DND-41 (cell line): ENCODE results near the gene IFNL4.
"Not testable (repeated sequence)": the region's sequence is repeated elsewhere in the genome, so short reads cannot be mapped to it uniquely, and the experiment has no call there.

Experiments
- ATAC-seq: fragments of 200-7000 bp; cut with Tn5 transposase; 3 replicates; pipeline ENCODE4 v1.9.1; 2021; ENCODE audit warnings: low read depth; ENCODE audit not compliant: insufficient read depth
- DNase-seq: peaks from one replicate; pipeline ENCODE4 v3.0.0-alpha.2; 2020
- H2AFZ ChIP-seq: 2 replicates; pipeline ENCODE4 v1.6.0; 2012; ENCODE audit warnings: low read depth, low read length
- H3K27ac ChIP-seq: 2 replicates; pipeline ENCODE4 v1.5.1; 2012; ENCODE audit warnings: low read length, inconsistent platforms
- H3K27me3 ChIP-seq: fragments of 200-600 bp; sonication (generic); 2 replicates; pipeline ENCODE4 v1.6.0; 2012; ENCODE audit warnings: low read length, mild to moderate bottlenecking, inconsistent platforms; ENCODE audit not compliant: insufficient read depth, poor library complexity
- H3K36me3 ChIP-seq: 2 replicates; pipeline ENCODE4 v1.5.1; 2012; ENCODE audit warnings: low read length, inconsistent platforms; ENCODE audit not compliant: insufficient read depth
- H3K4me1 ChIP-seq: 2 replicates; pipeline ENCODE4 v1.5.1; 2012; ENCODE audit warnings: mild to moderate bottlenecking, low read length; ENCODE audit not compliant: insufficient read depth
- H3K4me2 ChIP-seq: 2 replicates; pipeline ENCODE4 v1.6.0; 2012; ENCODE audit warnings: mild to moderate bottlenecking, moderate library complexity, low read length, inconsistent platforms; ENCODE audit not compliant: insufficient read depth
- H3K4me3 ChIP-seq, 2 experiments: fragments of 200-600 bp in 1 of 2; shearing (Covaris generic) in 1 of 2; 2 replicates each; pipeline ENCODE4 v1.5.1; 2012 to 2016; ENCODE audit warnings: inconsistent platforms in 2 of 2, low read length in 2 of 2, mild to moderate bottlenecking in 2 of 2, low read depth in 1 of 2, moderate library complexity in 1 of 2
- H3K79me2 ChIP-seq: 2 replicates; pipeline ENCODE4 v1.6.0; 2012; ENCODE audit warnings: low read length, inconsistent platforms; ENCODE audit not compliant: insufficient read depth
- H3K9ac ChIP-seq: 2 replicates; pipeline ENCODE4 v1.6.0; 2012; ENCODE audit warnings: low read depth, mild to moderate bottlenecking, inconsistent platforms, low read length, moderate library complexity
- H3K9me3 ChIP-seq: 2 replicates; pipeline ENCODE4 v1.5.1; 2012; ENCODE audit warnings: low read length, moderate library complexity, mild to moderate bottlenecking, inconsistent platforms; ENCODE audit not compliant: insufficient read depth, severe bottlenecking
- H4K20me1 ChIP-seq: 2 replicates; pipeline ENCODE4 v1.6.0; 2012; ENCODE audit warnings: low read length; ENCODE audit not compliant: insufficient read depth
- CTCF ChIP-seq: IDR thresholded peaks from 2 replicates; pipeline ENCODE4 v1.5.1; 2012; ENCODE audit warnings: borderline replicate concordance, low read length, moderate library complexity, mild to moderate bottlenecking; ENCODE audit not compliant: poor library complexity, severe bottlenecking; ENCODE audit errors: extremely low read depth
- EZH2 ChIP-seq: IDR thresholded peaks from 3 replicates; pipeline ENCODE4 v1.6.1; 2012; ENCODE audit warnings: borderline replicate concordance, low read depth, mild to moderate bottlenecking, moderate library complexity, low read length, inconsistent platforms; ENCODE audit not compliant: severe bottlenecking

Gene IFNL4

GRCh38 chr19:39270036-39270871 lies 21.6 kb upstream of the IFNL4 start:
- H3K9me3 ChIP-seq, result no peaks in the 10 kb centered on the region
- DNase-seq (no peak), ATAC-seq (no peak)
- H3K27me3 ChIP-seq, result peaks cover 5% of the 10 kb centered on the region
- H3K4me2 ChIP-seq, result no peak overlapping the region
- H3K4me1 ChIP-seq, result no peaks in the 10 kb centered on the region
- H4K20me1 ChIP-seq, result no peaks in the 10 kb centered on the region
- H3K79me2 ChIP-seq, result no peaks in the 10 kb centered on the region
- no peak overlapping the region for H3K27ac ChIP-seq
- H2AFZ ChIP-seq, result no peak overlapping the region
- H3K4me3 ChIP-seq, result no peak overlapping the region
- no peaks in the 10 kb centered on the region for H3K36me3 ChIP-seq
- no peak overlapping the region for H3K9ac ChIP-seq
- TF ChIP-seq EZH2 (no peak), CTCF (no peak)

- not testable (repeated sequence) for H3K27ac ChIP-seq, H3K4me1 ChIP-seq, H3K79me2 ChIP-seq, H3K27me3 ChIP-seq, H3K9ac ChIP-seq, H3K4me3 ChIP-seq, H4K20me1 ChIP-seq, H2AFZ ChIP-seq, H3K4me2 ChIP-seq, H3K36me3 ChIP-seq, H3K9me3 ChIP-seq, DNase-seq, ATAC-seq
These were observed 20.7 kb upstream of the IFNL4 start for GRCh38 chr19:39269369-39269768.

GRCh38 chr19:39268531-39269223 lies 20.0 kb upstream of the IFNL4 start:
- H3K79me2 ChIP-seq, H3K9me3 ChIP-seq, H3K4me1 ChIP-seq, H3K27me3 ChIP-seq, ATAC-seq, DNase-seq, H3K4me3 ChIP-seq, H3K9ac ChIP-seq, H2AFZ ChIP-seq, H3K27ac ChIP-seq, H3K36me3 ChIP-seq, H3K4me2 ChIP-seq, H4K20me1 ChIP-seq: not testable (repeated sequence)

- not testable (repeated sequence) for H3K9me3 ChIP-seq, H3K27me3 ChIP-seq, H3K4me2 ChIP-seq, H3K4me3 ChIP-seq, H4K20me1 ChIP-seq, H3K27ac ChIP-seq, H3K36me3 ChIP-seq, H3K79me2 ChIP-seq, DNase-seq, H3K4me1 ChIP-seq, H2AFZ ChIP-seq, H3K9ac ChIP-seq
- ATAC-seq, result peak; percentile 55; the same call in 1 of the 3 replicates
These were observed 19.4 kb upstream of the IFNL4 start, which contains the start of gene IFNL2 for GRCh38 chr19:39268085-39268484. Gene IFNL2, plus strand, starts transcription at chr19:39268396. Its CDS starts 173 bp downstream, at chr19:39268569.
